LNCaP clone FGC (cell line): ENCODE results near the gene REPIN1.

ENCODE experiments used
- DNase-seq: peaks from one replicate; pipeline ENCODE4 v3.0.0-alpha.2; 2011; ENCODE audit warnings: low read depth
- H3K4me3 ChIP-seq: 2 replicates; pipeline ENCODE4 v1.5.1; 2011; ENCODE audit warnings: mild to moderate bottlenecking, low read depth, low read length, control low read depth
- TF ChIP-seq, protein P1 (sequence below): IDR thresholded peaks from 2 replicates; pipeline ENCODE4 v1.5.1; 2012; ENCODE audit warnings: mild to moderate bottlenecking; ENCODE audit not compliant: control insufficient read depth, insufficient read depth; ENCODE audit errors: extremely low read depth

Gene REPIN1

DNA sequence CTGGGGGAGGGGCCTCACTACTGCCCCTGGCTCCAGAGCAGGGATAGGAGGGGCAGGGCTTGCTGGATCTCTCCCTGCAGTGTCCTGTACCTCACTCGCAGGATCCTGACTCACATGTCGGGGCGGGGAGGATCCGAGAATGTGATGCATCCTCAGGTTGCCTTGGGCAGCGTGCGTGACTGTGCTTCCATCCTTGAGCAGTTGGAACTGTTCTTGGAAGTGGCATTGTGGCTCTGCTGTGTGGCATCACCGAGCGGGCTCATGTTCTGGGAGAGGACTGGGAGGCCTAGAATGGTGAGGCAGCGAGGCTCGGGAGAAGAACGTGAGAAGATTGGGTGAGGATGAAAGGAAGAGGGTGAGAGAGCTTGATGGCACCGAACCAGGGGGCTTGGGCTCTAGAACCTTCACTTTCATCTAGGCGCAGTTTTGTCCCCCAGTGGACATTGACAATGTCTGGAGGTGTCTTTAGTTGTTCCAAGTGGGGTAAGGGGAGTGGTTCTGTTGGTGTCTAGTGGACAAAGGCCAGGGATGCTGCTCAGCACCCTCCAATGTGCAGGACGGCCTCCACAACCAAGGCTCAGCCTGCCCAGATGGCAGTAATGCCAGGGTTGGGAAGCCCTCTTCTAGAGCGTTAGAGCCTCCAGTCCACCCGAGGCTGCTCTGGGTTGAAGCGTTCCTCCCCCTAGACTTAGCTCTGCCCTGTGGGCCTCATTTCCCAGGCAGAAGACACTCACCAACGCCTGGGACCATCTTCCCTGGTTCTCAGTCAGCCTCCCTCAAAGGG, 35.6 kb upstream of the REPIN1 start:
- no peak overlapping the region for H3K4me3 ChIP-seq
- TF ChIP-seq, protein P1, sequence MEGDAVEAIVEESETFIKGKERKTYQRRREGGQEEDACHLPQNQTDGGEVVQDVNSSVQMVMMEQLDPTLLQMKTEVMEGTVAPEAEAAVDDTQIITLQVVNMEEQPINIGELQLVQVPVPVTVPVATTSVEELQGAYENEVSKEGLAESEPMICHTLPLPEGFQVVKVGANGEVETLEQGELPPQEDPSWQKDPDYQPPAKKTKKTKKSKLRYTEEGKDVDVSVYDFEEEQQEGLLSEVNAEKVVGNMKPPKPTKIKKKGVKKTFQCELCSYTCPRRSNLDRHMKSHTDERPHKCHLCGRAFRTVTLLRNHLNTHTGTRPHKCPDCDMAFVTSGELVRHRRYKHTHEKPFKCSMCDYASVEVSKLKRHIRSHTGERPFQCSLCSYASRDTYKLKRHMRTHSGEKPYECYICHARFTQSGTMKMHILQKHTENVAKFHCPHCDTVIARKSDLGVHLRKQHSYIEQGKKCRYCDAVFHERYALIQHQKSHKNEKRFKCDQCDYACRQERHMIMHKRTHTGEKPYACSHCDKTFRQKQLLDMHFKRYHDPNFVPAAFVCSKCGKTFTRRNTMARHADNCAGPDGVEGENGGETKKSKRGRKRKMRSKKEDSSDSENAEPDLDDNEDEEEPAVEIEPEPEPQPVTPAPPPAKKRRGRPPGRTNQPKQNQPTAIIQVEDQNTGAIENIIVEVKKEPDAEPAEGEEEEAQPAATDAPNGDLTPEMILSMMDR = no peak
- no peak for DNase-seq

DNA sequence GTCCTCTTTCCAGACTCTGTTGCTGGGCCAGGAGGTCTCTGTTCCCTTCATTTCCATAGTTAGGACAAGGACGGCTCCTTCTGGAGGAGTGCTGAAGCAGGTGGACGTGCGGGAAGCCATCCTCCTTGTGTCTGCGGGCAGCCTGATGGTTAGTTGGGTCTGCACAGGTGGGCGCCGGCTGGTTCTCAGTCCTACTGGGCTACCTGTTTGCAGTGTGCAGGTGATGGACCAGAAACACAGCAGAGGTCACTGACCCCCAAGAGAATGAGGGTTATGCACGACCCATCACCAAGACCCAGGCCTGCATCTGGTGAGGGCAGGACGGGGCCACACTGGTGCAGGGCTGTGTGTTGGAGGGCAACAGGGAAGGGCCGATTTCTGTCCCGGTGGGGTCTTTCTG, 35.0 kb upstream of the REPIN1 start:
- TF ChIP-seq, protein P1 = no peak
- DNase-seq = no peak

DNA sequence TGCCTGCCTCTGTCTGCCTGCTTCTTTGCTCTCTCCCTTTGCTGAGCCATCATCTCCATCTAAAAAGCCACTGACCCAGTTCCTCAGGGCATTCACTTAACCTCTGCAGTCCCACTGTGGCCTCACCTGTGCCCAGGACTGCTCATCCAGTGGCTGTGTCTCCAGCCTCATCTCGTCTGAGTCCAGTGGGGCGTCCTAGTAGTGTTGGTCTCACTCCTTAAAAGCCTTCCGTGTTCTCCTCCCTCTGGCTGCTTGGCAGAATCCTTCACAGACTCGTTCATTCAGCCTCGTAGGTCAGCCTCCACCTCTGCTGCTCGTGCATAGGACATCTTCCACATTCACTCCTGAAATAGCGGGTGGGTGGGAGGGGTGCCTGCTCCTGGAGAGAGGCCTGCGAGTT, 34.5 kb upstream of the REPIN1 start:
- TF ChIP-seq, protein P1 = no peak
- no peak overlapping the region for H3K4me3 ChIP-seq
- no peak for DNase-seq

More for the DNA sequence above, 35.0 kb upstream of the REPIN1 start:
- no peak overlapping the region for H3K4me3 ChIP-seq

DNA sequence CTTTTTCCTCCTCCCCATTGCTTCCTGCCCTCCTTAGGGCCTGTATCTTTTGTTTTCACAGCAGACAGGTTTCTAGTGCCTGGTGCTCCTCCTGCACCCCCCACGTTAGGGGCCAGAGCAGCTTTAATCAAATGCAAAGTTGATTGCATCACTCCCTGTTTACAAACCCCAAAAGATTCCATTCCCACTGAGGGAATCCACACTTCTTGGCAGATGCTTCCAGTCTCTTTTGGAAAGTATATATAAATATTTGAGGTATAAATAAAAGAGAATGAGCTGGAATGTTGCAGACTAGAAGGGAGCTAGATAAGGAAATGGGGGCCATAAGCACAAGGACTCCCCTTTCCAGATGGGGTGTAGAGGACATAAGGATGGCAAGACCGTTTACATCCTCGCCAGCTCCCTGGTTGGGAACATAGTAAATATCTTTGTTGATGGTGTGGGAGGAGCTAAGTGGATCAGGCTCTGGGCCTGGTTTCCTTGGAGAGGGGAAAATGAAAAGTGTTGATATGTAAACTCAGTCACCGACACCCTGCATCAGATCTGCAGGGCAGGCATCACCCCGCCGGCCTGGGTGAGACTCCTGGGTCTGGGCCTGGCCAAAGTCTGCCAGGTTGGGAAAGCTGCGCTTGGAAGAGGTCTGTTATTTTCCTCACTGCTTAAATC, 33.4 kb upstream of the REPIN1 start:
- TF ChIP-seq, protein P1 = no peak
- no peak overlapping the region for H3K4me3 ChIP-seq

DNA sequence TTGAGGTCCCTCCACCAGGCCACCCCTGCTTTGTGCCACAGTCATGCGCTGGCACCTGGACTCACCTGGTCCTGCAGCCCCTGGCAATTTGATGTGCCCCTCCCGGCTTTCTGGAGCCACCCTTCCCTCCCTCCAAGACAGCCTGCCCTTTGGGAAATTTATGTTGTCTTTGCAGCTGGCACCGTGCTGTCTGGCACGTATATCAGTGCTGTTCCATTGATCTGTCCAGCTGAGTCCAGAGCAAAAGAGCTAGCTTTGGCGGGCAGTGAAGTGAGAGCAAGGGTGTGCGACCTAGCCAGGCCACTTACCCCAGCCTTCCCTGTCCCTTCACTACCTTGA, 32.9 kb upstream of the REPIN1 start:
- TF ChIP-seq, protein P1 = no peak
- no peak overlapping the region for H3K4me3 ChIP-seq
- no peak for DNase-seq

More for the DNA sequence above, 33.4 kb upstream of the REPIN1 start:
- DNase-seq = no peak

DNA sequence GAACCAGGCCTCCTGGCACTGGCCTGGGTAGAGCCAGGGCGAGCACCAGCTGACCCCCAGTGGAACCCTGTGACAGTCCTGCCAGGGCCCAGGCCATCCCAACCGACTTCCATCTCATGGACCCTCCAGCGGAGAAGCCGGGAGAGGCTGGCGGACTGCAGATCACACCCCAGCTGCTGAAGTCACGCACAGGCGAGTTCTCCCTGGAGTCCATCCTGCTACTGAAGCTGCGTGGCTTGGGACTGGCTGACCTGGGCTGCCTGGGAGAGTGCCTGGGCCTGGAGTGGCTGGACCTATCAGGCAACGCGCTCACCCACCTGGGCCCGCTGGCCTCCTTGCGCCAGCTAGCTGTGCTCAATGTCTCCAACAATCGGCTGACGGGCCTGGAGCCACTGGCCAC, 31.9 kb upstream of the REPIN1 start:
- no peak overlapping the region for H3K4me3 ChIP-seq
- TF ChIP-seq, protein P1 = no peak
- DNase-seq = no peak
